Neural progenitor cell (in vitro differentiated cells): ENCODE data around the gene GPX3. TPM values are rescaled to one million over a fixed set of nuclear protein-coding genes. Genes with fewer than 3 reads are reported as not detected.

Experiments used
- DNase-seq: peaks from one replicate; pipeline ENCODE4 v3.0.0-alpha.2; 2016; ENCODE audit warnings: low spot score
- H2AFZ ChIP-seq: fragments of 200-600 bp; sonication (generic); replicated peaks from 2 replicates; pipeline ENCODE4 v1.6.1; 2016; ENCODE audit warnings: antibody characterized with exemption
- H3F3A ChIP-seq: fragments of 200-600 bp; sonication (generic); 2 replicates; pipeline ENCODE4 v1.6.1; 2016; ENCODE audit warnings: antibody characterized with exemption, low read depth
- H3K27ac ChIP-seq: fragments of 200-600 bp; sonication (generic); 2 replicates; pipeline ENCODE4 v1.5.1; 2016; ENCODE audit warnings: mild to moderate bottlenecking
- H3K27me3 ChIP-seq: fragments of 200-600 bp; sonication (generic); 2 replicates; pipeline ENCODE4 v1.6.1; 2016; ENCODE audit warnings: mild to moderate bottlenecking, moderate library complexity
- H3K36me3 ChIP-seq: fragments of 200-600 bp; sonication (generic); 2 replicates; pipeline ENCODE4 v1.5.1; 2016
- H3K4me1 ChIP-seq: fragments of 200-600 bp; sonication (generic); 2 replicates; pipeline ENCODE4 v1.6.1; 2016; ENCODE audit warnings: mixed run types
- H3K4me2 ChIP-seq: fragments of 200-600 bp; sonication (generic); 2 replicates; pipeline ENCODE4 v1.6.1; 2016
- H3K4me3 ChIP-seq: fragments of 200-600 bp; sonication (generic); 2 replicates; pipeline ENCODE4 v1.5.1; 2016
- H3K79me2 ChIP-seq: fragments of 200-600 bp; sonication (generic); 2 replicates; pipeline ENCODE4 v1.6.1; 2016; ENCODE audit warnings: low read depth
- H3K9ac ChIP-seq: fragments of 200-600 bp; sonication (generic); 2 replicates; pipeline ENCODE4 v1.6.1; 2016
- H3K9me3 ChIP-seq: fragments of 200-600 bp; sonication (generic); 2 replicates; pipeline ENCODE4 v1.5.1; 2016; ENCODE audit warnings: low read depth
- H4K20me1 ChIP-seq: fragments of 200-600 bp; sonication (generic); 2 replicates; pipeline ENCODE4 v1.6.1; 2016; ENCODE audit warnings: low read depth
- H3K27ac Mint-ChIP-seq: 3 replicates; pipeline ENCODE4 v1.8.0; 2021; ENCODE audit warnings: mixed read lengths
- H3K27me3 Mint-ChIP-seq: 2 replicates; pipeline ENCODE4 v1.8.0; 2022; ENCODE audit warnings: low read depth, mild to moderate bottlenecking, inconsistent platforms, moderate library complexity, mixed read lengths; ENCODE audit not compliant: insufficient read depth
- H3K36me3 Mint-ChIP-seq: 3 replicates; pipeline ENCODE4 v1.8.0; 2021; ENCODE audit warnings: mixed read lengths
- H3K4me1 Mint-ChIP-seq: 3 replicates; pipeline ENCODE4 v1.8.0; 2021; ENCODE audit warnings: mixed read lengths
- H3K4me3 Mint-ChIP-seq: 3 replicates; pipeline ENCODE4 v1.8.0; 2021; ENCODE audit warnings: mild to moderate bottlenecking, moderate library complexity, mixed read lengths
- H3K9me3 Mint-ChIP-seq: 3 replicates; pipeline ENCODE4 v1.8.0; 2020; ENCODE audit warnings: mixed read lengths
- CTCF ChIP-seq: fragments of 200-600 bp; sonication (generic); IDR thresholded peaks from 2 replicates; pipeline ENCODE4 v1.5.1; 2017; ENCODE audit warnings: antibody characterized with exemption, mild to moderate bottlenecking
- EZH2 ChIP-seq: fragments of 200-600 bp; sonication (generic); IDR thresholded peaks from 2 replicates; pipeline ENCODE4 v1.6.1; 2017; ENCODE audit warnings: antibody characterized with exemption, mild to moderate bottlenecking, moderate library complexity
- EZH2phosphoT487 ChIP-seq: fragments of 200-600 bp; sonication (generic); IDR thresholded peaks from 2 replicates; pipeline ENCODE4 v1.6.1; 2017; ENCODE audit warnings: antibody characterized with exemption
- total RNA-seq: library from RNA; depleted of rRNA; stranded (reverse); fragments of >200 nt; gene quantifications from 2 replicates; pipeline ENCODE4 v1.2.3, GENCODE V29; 2015; ENCODE audit warnings: low replicate concordance

GPX3 gene
- total RNA-seq, 1 donor from 2014 or later, result 17.9 TPM

- Histone ChIP-seq H2AFZ (no peak overlapping the region), H3K9ac (no peak overlapping the region), H3K79me2 (peaks cover 35% of the 10 kb centered on the region), H3K4me2 (no peak overlapping the region), H3K27ac (no peak overlapping the region), H3K9me3 (no peaks in the 10 kb centered on the region), H3K36me3 (no peaks in the 10 kb centered on the region), H3K4me1 (peaks cover 10% of the 10 kb centered on the region), H3K27me3 (no peaks in the 10 kb centered on the region), H3K4me3 (no peak overlapping the region), H4K20me1 (peaks cover 5% of the 10 kb centered on the region), H3F3A (peaks cover 3% of the 10 kb centered on the region)
- Mint-ChIP-seq H3K4me3 (no peak overlapping the region), H3K27me3 (peaks cover 4% of the 10 kb centered on the region), H3K4me1 (peaks cover 28% of the 10 kb centered on the region), H3K36me3 (peaks cover 8% of the 10 kb centered on the region), H3K27ac (no peak overlapping the region), H3K9me3 (no peaks in the 10 kb centered on the region)
- DNase-seq, result no peak
- TF ChIP-seq EZH2phosphoT487 (no peak), CTCF (no peak), EZH2 (no peak)
Measured at GRCh38 chr5:151077967-151078366, 57.6 kb downstream of the GPX3 start.

Other genes with a start within 250 kb of the GPX3 start
- 18.4 and 24.6 TPM in 2 replicates for gene SMIM3, start 241.8 kb upstream of the GPX3 start, total RNA-seq
- gene IRGM, start 174.1 kb upstream of the GPX3 start, total RNA-seq, result 0.06 TPM in 1 of 2 replicates, not detected in the other
- 17.0 and 28.8 TPM in 2 replicates for gene ZNF300, start 115.6 kb upstream of the GPX3 start, total RNA-seq
- gene TNIP1, start 60.4 kb downstream of the GPX3 start, total RNA-seq, result 33.5 and 49.7 TPM in 2 replicates
- gene ANXA6, start 137.2 kb downstream of the GPX3 start, total RNA-seq, result 95.0 and 97.6 TPM in 2 replicates
- 0.03 and 0.07 TPM in 2 replicates for gene CCDC69, start 203.5 kb downstream of the GPX3 start, total RNA-seq
- gene GM2A, start 232.6 kb downstream of the GPX3 start, total RNA-seq, result 19.4 TPM in 2 replicates